ENCODE measurements around the gene CCDC116. TPM values are rescaled to one million over a fixed set of nuclear protein-coding genes. Genes with fewer than 3 reads are reported as not detected.

CCDC116 gene
- total RNA-seq, 1 donor from 2014 or later, result not detected

- FAIRE-seq (no peak), DNase-seq (ENCODE audit: low read depth) (no peak)
- H3K36me3 ChIP-seq (ENCODE audit: control insufficient read depth, insufficient read depth, low read length), result peaks cover 38% of the 10 kb centered on the region
- H3K4me3 ChIP-seq (ENCODE audit: low read depth, low read length), result no peak overlapping the region
- no peak for TF ChIP-seq CTCF (IDR thresholded peaks at IDR 0.05; ENCODE audit: insufficient read depth, low read length, severe bottlenecking)
- no peaks in the 10 kb centered on the region for H3K27me3 ChIP-seq (ENCODE audit: control insufficient read depth, insufficient read depth, low read length)
Observed at GRCh38 chr22:21685164-21685513, 52.6 kb downstream of the CCDC116 start.

- DNase-seq (ENCODE audit: low read depth) (no peak), FAIRE-seq (no peak)
- TF ChIP-seq CTCF (IDR thresholded peaks at IDR 0.05; ENCODE audit: insufficient read depth, low read length, severe bottlenecking), result no peak
- H3K36me3 ChIP-seq (ENCODE audit: control insufficient read depth, insufficient read depth, low read length), result peaks cover 36% of the 10 kb centered on the region
- no peak overlapping the region for H3K4me3 ChIP-seq (ENCODE audit: low read depth, low read length)
- H3K27me3 ChIP-seq (ENCODE audit: control insufficient read depth, insufficient read depth, low read length), result no peaks in the 10 kb centered on the region
Observed at GRCh38 chr22:21686193-21686608, 53.6 kb downstream of the CCDC116 start.

Other genes with a start within 250 kb of the CCDC116 start
- under 0.01 TPM in 1 of 2 replicates, not detected in the other for gene RIMBP3B, start 249.0 kb upstream of the CCDC116 start, total RNA-seq
- 1.8 and 3.2 TPM in 2 replicates for gene HIC2, start 215.4 kb upstream of the CCDC116 start, total RNA-seq
- 1.3 TPM in 2 replicates for gene TMEM191C, start 165.4 kb upstream of the CCDC116 start, total RNA-seq
- under 0.01 TPM in 2 replicates for gene RIMBP3C, start 81.3 kb upstream of the CCDC116 start, total RNA-seq
- 14.7 and 23.3 TPM in 2 replicates for gene UBE2L3, start 65.0 kb upstream of the CCDC116 start, total RNA-seq
- 43.4 and 67.9 TPM in 2 replicates for gene YDJC, start 2.7 kb upstream of the CCDC116 start, total RNA-seq
- 33.0 and 67.9 TPM in 2 replicates for gene SDF2L1, start 9.5 kb downstream of the CCDC116 start, total RNA-seq
- 30.0 and 32.6 TPM in 2 replicates for gene PPIL2, start 33.3 kb downstream of the CCDC116 start, total RNA-seq
- gene YPEL1, start 103.0 kb downstream of the CCDC116 start, total RNA-seq, result 0.13 and 0.26 TPM in 2 replicates
- 28.8 and 44.0 TPM in 2 replicates for gene MAPK1, start 234.9 kb downstream of the CCDC116 start, total RNA-seq

Measured in bronchial epithelial cell (primary cell).